BE2C (cell line): ENCODE data around the gene CCDC187.
A peak's percentile ranks its signal among the peaks of the same experiment; 100 is the strongest.

ENCODE experiments used
- DNase-seq: peaks from one replicate; pipeline ENCODE4 v3.0.0-alpha.2; 2020
- H3K27me3 ChIP-seq: fragments of 250-450 bp; sonication (Bioruptor Pico); 2 replicates; pipeline ENCODE4 v1.5.1; 2020; ENCODE audit warnings: mild to moderate bottlenecking
- H3K36me3 ChIP-seq: fragments of 250-450 bp; sonication (Bioruptor Pico); 2 replicates; pipeline ENCODE4 v1.5.1; 2020; ENCODE audit warnings: mild to moderate bottlenecking
- H3K4me1 ChIP-seq: fragments of 250-450 bp; sonication (Bioruptor Pico); 2 replicates; pipeline ENCODE4 v1.5.1; 2020
- H3K4me3 ChIP-seq: 2 replicates; pipeline ENCODE4 v1.5.1; 2011; ENCODE audit warnings: low read depth, low read length
- H3K9me3 ChIP-seq: fragments of 250-450 bp; sonication (Bioruptor Pico); 2 replicates; pipeline ENCODE4 v1.5.1; 2020
- CTCF ChIP-seq: IDR thresholded peaks from 2 replicates; pipeline ENCODE4 v1.5.1; 2012; ENCODE audit warnings: mild to moderate bottlenecking, low read depth, low read length

CCDC187 gene

GRCh38 chr9:136250676-136251075, 53.2 kb downstream of the CCDC187 start:
- no peaks in the 10 kb centered on the region for H3K27me3 ChIP-seq
- peaks cover 8% of the 10 kb centered on the region for H3K4me1 ChIP-seq
- no peak overlapping the region for H3K4me3 ChIP-seq
- DNase-seq: no peak
- TF ChIP-seq CTCF: no peak
- H3K36me3 ChIP-seq: no peaks in the 10 kb centered on the region
- H3K9me3 ChIP-seq: no peaks in the 10 kb centered on the region

GRCh38 chr9:136249877-136250559, 53.9 kb downstream of the CCDC187 start:
- H3K4me1 ChIP-seq: peaks cover 8% of the 10 kb centered on the region
- no peak for DNase-seq
- no peak for TF ChIP-seq CTCF
- no peaks in the 10 kb centered on the region for H3K9me3 ChIP-seq
- H3K4me3 ChIP-seq: no peak overlapping the region
- H3K36me3 ChIP-seq: no peaks in the 10 kb centered on the region
- H3K27me3 ChIP-seq: no peaks in the 10 kb centered on the region

GRCh38 chr9:136248951-136249876, 54.7 kb downstream of the CCDC187 start:
- H3K27me3 ChIP-seq: no peaks in the 10 kb centered on the region
- H3K4me1 ChIP-seq: peaks cover 8% of the 10 kb centered on the region

GRCh38 chr9:136247947-136248637, 55.8 kb downstream of the CCDC187 start:
- no peak overlapping the region for H3K4me3 ChIP-seq
- no peaks in the 10 kb centered on the region for H3K9me3 ChIP-seq
- H3K36me3 ChIP-seq: peaks cover 5% of the 10 kb centered on the region; the same call in 1 of the 2 replicates
- peaks cover 13% of the 10 kb centered on the region for H3K4me1 ChIP-seq
- no peaks in the 10 kb centered on the region for H3K27me3 ChIP-seq
- TF ChIP-seq CTCF: no peak
- DNase-seq: peak; percentile 59

More at GRCh38 chr9:136248951-136249876, 54.7 kb downstream of the CCDC187 start:
- H3K36me3 ChIP-seq: no peaks in the 10 kb centered on the region
- no peak overlapping the region for H3K4me3 ChIP-seq
- no peak for DNase-seq
- no peak for TF ChIP-seq CTCF
- H3K9me3 ChIP-seq: no peaks in the 10 kb centered on the region

GRCh38 chr9:136247551-136247916, 56.4 kb downstream of the CCDC187 start:
- Histone ChIP-seq H3K9me3 (no peaks in the 10 kb centered on the region), H3K4me3 (no peak overlapping the region), H3K27me3 (no peaks in the 10 kb centered on the region), H3K36me3 (peaks cover 6% of the 10 kb centered on the region; the same call in 1 of the 2 replicates), H3K4me1 (peaks cover 14% of the 10 kb centered on the region)
- no peak for TF ChIP-seq CTCF
- no peak for DNase-seq
